Chondrocyte (in vitro differentiated cells): ENCODE data around the gene KIF14. TPM values are rescaled to one million over a fixed set of nuclear protein-coding genes. Genes with fewer than 3 reads are reported as not detected.

Experiments
- DNase-seq: peaks from one replicate; pipeline ENCODE4 v3.0.0; 2021; ENCODE audit warnings: mixed read lengths, low spot score
- H3K27ac Mint-ChIP-seq: one replicate; pipeline ENCODE4 v1.8.0; 2021; ENCODE audit warnings: mild to moderate bottlenecking, moderate library complexity, mixed read lengths; ENCODE audit not compliant: unreplicated experiment
- H3K27me3 Mint-ChIP-seq: 2 replicates; pipeline ENCODE4 v1.8.0; 2021; ENCODE audit warnings: low read depth, mixed read lengths
- H3K36me3 Mint-ChIP-seq: 2 replicates; pipeline ENCODE4 v1.8.0; 2021; ENCODE audit warnings: low read depth, mixed read lengths
- H3K4me1 Mint-ChIP-seq: 2 replicates; pipeline ENCODE4 v1.8.0; 2021; ENCODE audit warnings: low read depth, mild to moderate bottlenecking, mixed read lengths
- H3K4me3 Mint-ChIP-seq: one replicate; pipeline ENCODE4 v1.8.0; 2021; ENCODE audit warnings: mild to moderate bottlenecking, moderate library complexity, mixed read lengths; ENCODE audit not compliant: unreplicated experiment
- H3K9me3 Mint-ChIP-seq: 2 replicates; pipeline ENCODE4 v1.8.0; 2021; ENCODE audit warnings: low read depth, mixed read lengths
- total RNA-seq: library from RNA; stranded (reverse); gene quantifications from 3 replicates; pipeline ENCODE4 v1.2.1, GENCODE V29; 2021
- TF ChIP-seq, protein P1 (sequence below): fragments of 200-600 bp; sonication (generic); IDR thresholded peaks from 2 replicates; pipeline ENCODE4 v1.5.0; 2021; ENCODE audit warnings: antibody characterized with exemption, mild to moderate bottlenecking, moderate library complexity

The KIF14 gene
- total RNA-seq, 1 donor from 2014 or later, result 2.0 TPM

DNA sequence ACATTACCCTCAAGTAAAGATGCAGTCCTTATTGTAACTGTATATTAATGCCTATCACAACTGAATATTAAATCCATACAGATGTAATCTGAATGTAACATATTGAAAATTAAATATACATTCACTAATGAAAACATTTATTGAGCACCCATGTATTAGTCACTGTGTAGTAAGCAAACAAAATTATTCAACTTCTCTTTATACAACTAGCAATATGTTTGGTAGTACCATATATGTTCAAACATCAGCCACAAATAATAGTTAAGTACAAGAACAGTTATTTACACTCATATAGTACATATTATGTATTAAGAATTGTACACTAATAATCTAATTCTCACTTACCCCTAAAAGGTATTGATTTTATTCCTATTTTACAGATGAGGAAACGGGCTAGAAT lies 17.9 kb downstream of the KIF14 start:
- Mint-ChIP-seq H3K4me1 (no peaks in the 10 kb centered on the region), H3K36me3 (peaks cover 1% of the 10 kb centered on the region), H3K9me3 (no peaks in the 10 kb centered on the region), H3K27ac (no peak overlapping the region), H3K4me3 (no peak overlapping the region), H3K27me3 (no peaks in the 10 kb centered on the region)
- TF ChIP-seq, protein P1, sequence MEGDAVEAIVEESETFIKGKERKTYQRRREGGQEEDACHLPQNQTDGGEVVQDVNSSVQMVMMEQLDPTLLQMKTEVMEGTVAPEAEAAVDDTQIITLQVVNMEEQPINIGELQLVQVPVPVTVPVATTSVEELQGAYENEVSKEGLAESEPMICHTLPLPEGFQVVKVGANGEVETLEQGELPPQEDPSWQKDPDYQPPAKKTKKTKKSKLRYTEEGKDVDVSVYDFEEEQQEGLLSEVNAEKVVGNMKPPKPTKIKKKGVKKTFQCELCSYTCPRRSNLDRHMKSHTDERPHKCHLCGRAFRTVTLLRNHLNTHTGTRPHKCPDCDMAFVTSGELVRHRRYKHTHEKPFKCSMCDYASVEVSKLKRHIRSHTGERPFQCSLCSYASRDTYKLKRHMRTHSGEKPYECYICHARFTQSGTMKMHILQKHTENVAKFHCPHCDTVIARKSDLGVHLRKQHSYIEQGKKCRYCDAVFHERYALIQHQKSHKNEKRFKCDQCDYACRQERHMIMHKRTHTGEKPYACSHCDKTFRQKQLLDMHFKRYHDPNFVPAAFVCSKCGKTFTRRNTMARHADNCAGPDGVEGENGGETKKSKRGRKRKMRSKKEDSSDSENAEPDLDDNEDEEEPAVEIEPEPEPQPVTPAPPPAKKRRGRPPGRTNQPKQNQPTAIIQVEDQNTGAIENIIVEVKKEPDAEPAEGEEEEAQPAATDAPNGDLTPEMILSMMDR, result no peak
- no peak for DNase-seq

DNA sequence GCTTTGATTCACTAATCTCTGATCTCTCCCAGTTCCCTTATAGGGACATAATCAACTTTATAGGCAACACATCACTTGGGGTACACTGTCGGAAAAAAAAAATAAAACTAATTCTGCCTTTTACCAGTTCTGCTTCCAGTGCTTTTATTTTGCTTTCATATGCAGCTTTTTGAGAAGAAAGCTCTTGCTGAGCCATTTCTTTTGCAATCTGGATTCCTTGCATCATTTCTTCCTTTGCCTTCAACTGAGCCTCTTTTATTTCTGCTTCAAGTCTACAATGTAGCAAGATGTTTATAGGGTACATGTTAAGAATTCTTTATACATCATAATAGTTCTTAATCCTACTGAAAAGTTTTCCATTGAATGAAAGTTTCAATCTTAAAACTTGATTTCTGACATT lies 30.6 kb downstream of the KIF14 start:
- H3K9me3 Mint-ChIP-seq, result no peaks in the 10 kb centered on the region
- no peak overlapping the region for H3K4me3 Mint-ChIP-seq
- no peak for DNase-seq
- TF ChIP-seq, protein P1, result no peak
- H3K36me3 Mint-ChIP-seq, result peaks cover 1% of the 10 kb centered on the region
- H3K27me3 Mint-ChIP-seq, result no peaks in the 10 kb centered on the region
- no peak overlapping the region for H3K27ac Mint-ChIP-seq
- H3K4me1 Mint-ChIP-seq, result no peaks in the 10 kb centered on the region

DNA sequence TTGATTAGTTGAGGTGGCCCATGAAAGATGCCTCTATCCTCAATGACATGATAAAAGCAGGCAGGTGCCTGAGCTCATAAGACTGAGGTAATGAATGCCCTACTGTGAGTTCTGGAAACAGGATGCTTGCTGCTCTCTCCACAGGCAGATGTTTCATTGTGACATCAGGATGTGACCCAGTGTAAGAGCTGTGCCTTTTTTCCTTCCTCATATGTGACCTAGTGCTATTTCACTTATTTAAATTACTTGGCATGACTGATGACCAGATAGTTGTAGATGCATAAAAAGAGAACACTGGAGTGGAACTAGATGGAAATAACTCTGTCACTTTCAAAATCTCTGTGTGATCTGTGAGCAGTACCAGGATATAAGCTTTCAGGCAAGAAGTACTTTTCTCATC lies 31.9 kb downstream of the KIF14 start:
- Mint-ChIP-seq H3K27me3 (no peaks in the 10 kb centered on the region), H3K27ac (no peak overlapping the region), H3K4me3 (no peak overlapping the region), H3K9me3 (peaks cover 4% of the 10 kb centered on the region), H3K4me1 (no peaks in the 10 kb centered on the region), H3K36me3 (peaks cover 4% of the 10 kb centered on the region)
- DNase-seq, result no peak
- TF ChIP-seq, protein P1, result no peak

DNA sequence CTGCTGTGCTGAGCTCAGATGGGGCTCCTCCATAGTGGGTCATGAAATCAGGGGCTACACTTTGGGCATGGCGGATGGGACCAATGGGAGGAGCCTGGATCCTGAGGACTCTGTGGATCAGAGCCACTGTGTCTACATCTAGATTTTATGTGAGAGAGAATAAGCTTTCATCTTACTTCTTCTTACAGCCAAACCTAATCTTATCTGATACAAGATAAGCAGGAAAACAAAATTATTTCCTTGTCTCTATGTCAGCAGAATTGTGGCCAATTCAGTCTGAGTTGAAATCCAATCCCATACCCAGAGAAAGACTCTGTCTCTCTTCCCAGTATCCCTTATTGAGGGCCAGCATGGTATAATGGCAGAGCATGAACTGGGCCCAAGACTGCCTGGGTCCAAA lies 56.2 kb downstream of the KIF14 start:
- Mint-ChIP-seq H3K4me1 (peaks cover 10% of the 10 kb centered on the region), H3K36me3 (peaks cover under 1% of the 10 kb centered on the region), H3K9me3 (no peaks in the 10 kb centered on the region), H3K27ac (no peak overlapping the region), H3K27me3 (no peaks in the 10 kb centered on the region), H3K4me3 (no peak overlapping the region)
- DNase-seq, result no peak
- TF ChIP-seq, protein P1, result no peak

DNA sequence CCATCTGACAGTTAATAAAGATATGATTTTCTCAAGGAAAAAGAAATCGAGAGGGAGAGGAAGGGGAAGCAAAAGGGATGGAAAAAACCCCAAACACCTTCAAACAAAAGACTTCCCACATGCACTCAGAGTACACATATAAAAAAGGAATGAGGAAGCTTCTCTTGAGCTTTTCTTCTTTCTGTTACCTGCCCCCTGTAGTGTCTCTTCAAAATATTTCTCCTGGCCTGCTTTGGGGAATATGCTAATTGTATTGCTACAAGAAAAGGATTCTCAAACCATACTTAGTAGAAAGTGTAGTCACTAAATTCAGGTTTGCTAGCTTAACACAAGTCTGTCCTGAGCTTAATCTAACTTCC lies 58.7 kb downstream of the KIF14 start:
- H3K4me1 Mint-ChIP-seq, result peaks cover 10% of the 10 kb centered on the region

More for the DNA sequence above, 58.7 kb downstream of the KIF14 start:
- DNase-seq, result no peak
- Mint-ChIP-seq H3K4me3 (no peak overlapping the region), H3K36me3 (no peaks in the 10 kb centered on the region), H3K27me3 (no peaks in the 10 kb centered on the region), H3K27ac (no peak overlapping the region), H3K9me3 (no peaks in the 10 kb centered on the region)
- TF ChIP-seq, protein P1, result no peak
